DMS79 (cell line): Measurements from ENCODE around the gene CD5L.

ENCODE experiments used
- DNase-seq: peaks from one replicate; lab custom pipeline; 2025; lab: John Stamatoyannopoulos, UW

CD5L gene

GRCh38 chr1:157813269-157813668, 28.3 kb downstream of the CD5L start:
- no peak for DNase-seq

DNA sequence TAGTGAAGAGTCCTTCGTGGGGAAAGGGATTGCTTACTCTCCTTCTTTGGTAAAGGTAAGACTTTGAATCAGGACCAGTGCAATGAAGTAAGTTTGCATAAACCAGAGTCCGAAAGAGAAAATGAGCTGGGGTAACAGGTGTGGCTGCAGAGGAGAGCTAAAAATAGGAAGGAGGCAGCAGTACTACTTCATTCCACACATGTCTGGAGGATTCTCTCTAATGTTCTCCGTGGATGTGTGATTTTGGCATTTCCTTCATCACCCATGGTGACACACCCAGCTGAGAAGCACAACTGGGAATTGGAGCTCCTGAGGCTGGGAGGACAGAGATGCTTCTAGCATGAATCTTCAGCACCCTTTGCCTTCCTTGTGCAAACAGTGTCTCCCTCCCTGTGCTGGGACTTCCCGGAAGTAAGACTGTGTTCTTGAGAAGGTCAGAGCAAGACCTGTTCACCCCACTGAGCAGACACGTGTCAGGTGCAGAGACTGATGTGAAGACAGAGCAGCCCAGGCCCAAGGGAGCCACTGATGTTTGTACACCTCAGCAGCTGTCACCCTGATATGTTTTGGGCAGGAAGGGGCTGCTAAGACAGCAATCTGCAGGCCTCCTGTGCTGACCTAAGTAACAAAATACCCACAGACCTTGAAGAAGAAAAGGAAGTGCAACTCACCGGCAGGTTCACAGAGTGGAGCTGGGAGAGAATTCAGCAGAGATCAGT, 35.0 kb downstream of the CD5L start:
- no peak for DNase-seq

DNA sequence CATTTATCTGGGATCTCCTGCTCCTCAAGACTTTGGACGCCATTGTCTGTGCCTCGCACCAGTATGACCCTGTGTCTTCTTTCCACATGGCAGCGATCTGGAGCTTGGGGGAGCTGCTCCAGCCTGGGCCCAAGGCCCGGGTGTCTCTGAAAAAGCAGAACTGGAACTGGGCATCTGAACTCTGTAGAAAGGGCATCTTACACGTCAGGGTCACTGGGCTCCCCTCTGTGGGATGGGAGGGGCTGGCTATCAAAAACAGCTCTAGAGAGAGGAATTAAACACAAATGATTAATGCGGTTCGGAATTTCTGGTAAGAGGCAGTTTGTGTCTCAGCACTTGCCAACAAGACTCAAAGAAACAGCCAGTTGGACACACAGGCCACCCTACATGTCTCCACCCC, 37.8 kb downstream of the CD5L start:
- DNase-seq: no peak

GRCh38 chr1:157799996-157800395, 41.6 kb downstream of the CD5L start:
- DNase-seq: no peak

GRCh38 chr1:157798211-157798610, 43.4 kb downstream of the CD5L start:
- no peak for DNase-seq

DNA sequence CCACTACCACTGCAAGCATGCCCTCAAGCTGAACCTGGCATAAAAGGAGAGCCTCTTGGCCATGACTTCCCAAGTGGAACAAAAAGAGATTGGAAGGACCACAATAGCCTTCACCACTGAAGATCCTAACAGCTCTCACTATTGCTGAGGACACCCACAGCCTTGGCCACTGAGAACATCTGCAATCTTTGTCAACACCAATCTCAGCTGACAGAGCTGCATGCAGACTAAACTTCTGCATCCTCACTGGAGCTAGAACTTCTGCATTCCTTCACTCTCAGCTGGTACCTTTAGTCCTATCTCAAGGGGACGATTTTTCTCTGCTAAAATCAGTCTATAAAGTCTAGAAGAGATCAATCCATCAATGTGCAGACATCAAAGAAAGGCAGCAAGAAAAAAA, 56.4 kb downstream of the CD5L start:
- DNase-seq: no peak

- no peak for DNase-seq
These were observed 56.8 kb downstream of the CD5L start for GRCh38 chr1:157784801-157785200.

DNA sequence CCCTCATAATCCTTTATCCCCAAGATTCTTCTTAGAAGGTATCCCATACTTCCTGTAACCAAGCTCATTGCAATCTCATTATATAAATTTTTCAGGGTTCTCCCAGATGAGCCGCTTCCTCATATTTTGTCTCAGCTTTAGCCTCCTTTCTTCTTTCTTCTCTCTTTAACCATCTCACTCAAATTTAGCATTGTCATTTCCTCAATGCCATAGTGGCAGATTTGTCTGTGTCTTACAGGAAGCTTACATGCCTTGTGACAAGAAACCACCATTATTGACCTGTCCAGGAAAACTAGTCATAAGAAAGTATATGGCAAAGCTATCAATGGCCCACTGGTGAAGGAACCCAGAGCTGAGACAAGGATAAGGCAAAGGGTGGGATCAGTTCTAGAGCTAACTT, 58.7 kb downstream of the CD5L start:
- no peak for DNase-seq

DNA sequence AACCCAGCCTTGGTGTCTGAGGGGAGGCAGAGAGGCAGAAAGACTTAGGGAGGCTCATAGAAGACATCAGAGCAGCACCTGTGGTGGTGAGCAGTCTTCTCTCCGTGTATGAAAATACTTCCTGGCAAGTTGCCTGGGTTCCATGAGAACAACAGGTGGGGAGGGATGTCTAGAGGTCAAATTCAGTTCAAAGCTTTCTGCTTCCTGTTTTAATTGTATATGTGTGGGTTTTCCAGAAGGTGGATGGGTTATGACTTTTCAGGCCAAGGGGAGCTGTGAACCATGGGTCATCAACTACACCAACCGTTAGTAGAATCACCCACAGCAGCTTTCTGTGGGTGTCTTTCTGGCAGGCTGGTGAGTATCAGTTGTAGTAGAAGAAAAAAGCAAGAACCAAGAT, 60.6 kb downstream of the CD5L start:
- DNase-seq: no peak
